ENCODE measurements around the gene GAS2.

Gene GAS2

GRCh38 chr11:22787551-22788162 lies 121.2 kb downstream of the GAS2 start:
- DNase-seq (ENCODE audit: low read depth): peak; percentile 4

DNA sequence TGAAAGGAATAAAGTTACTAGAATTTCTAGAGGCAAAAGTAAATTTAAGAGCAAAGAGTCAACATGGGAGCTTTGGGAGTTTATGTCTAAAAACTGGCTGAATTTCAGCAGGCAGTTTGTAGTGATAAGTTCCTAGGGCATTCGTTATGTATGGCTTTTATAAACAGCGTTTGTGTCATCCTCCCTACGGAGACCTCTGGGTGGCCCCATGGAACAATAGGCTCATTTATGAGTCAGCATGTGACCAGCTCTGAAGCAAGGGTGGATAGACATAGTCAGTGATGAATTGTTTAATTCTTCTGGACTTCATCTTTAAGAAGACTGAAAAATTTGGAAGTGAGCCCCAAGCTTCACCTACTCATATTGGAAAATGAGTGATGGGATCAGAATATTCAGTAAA lies 126.1 kb downstream of the GAS2 start:
- no peak for DNase-seq (ENCODE audit: low read depth)

GRCh38 chr11:22795914-22796313 lies 129.5 kb downstream of the GAS2 start:
- DNase-seq (ENCODE audit: low read depth): no peak

- DNase-seq (ENCODE audit: low read depth): no peak
Observed at GRCh38 chr11:22797047-22797446, 130.6 kb downstream of the GAS2 start.

DNA sequence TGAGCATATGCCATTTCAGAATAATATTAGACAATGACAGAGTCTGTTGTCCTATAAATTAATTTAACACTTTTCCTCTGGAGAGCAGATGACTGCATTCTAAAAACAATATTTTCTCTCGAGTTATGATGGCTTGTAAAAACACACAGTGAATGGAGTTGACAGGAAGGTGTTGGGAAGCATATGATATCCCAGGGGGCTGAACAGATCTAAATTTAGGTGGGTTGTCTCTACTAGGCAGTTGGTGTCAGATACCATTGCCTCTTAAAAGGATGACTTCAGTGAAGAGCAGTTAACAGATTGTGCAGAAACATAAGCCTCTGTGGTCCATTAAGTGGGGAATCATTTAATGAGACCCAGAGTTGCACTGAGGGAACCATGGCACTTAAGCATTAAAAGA lies 132.5 kb downstream of the GAS2 start:
- no peak for DNase-seq (ENCODE audit: low read depth)

DNA sequence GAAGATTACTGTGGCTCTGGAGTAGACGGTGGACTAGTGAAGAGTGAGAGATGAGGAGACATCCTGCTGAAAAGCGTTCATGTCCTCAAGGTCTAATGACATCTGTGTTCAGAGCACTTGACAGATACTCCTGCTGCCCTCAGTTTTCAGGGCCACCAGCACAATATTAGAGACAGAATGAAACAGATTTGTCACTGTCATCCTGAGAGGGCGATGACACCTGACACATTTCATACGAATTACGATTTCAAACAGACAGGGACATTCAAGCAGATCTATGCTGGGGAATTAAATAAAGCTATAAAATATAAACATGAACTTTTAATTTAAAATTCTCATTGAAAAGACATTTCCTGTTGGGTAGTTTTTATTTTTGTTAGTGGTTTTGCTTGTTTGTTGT lies 134.1 kb downstream of the GAS2 start:
- DNase-seq (ENCODE audit: low read depth): no peak

- DNase-seq (ENCODE audit: low read depth): no peak
Observed at GRCh38 chr11:22802861-22803260, 136.4 kb downstream of the GAS2 start.

DNA sequence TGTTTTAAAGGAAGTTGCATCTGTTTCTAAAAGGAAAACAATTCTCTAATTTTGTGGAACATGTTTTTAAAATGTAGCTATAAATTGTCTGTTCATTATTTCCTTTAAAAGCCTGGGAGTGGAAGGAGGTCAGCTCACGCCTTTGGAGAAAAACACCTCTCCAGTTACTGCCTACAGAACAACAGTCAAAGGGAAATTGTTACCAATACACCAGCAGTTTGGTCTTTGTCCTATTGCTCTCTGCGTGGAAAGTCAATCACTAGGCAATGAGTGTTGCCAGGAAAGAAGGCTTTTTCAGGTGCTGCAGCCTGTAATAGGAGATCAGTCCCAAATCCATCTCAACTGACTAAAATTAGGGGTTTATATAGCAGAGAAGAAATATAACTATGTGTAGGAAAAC lies 141.0 kb downstream of the GAS2 start:
- no peak for DNase-seq (ENCODE audit: low read depth)

GRCh38 chr11:22807855-22808570 lies 141.6 kb downstream of the GAS2 start:
- DNase-seq (ENCODE audit: low read depth): no peak

GRCh38 chr11:22808571-22809197 lies 142.3 kb downstream of the GAS2 start:
- no peak for DNase-seq (ENCODE audit: low read depth)

DNA sequence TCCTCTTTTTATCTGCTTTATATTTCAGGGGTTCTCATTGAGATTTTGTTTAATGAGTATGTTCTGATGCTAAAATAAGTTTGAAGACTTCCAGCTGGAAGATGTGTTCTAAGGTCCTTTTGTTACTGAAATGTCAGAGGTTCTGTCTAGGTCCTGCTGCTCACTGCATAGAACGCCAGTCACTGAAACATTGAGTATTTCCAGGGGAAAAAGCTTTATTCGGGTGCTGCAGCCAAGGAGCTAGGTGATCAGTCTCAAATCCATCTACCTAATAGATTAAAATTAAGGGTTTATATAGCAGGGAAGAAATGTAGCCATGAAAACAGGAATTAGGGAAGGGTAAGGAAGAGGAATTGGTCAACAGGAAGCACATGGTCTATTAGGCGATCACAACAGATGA lies 143.5 kb downstream of the GAS2 start:
- DNase-seq (ENCODE audit: low read depth): no peak

GRCh38 chr11:22822203-22822602 lies 155.8 kb downstream of the GAS2 start:
- no peak for DNase-seq (ENCODE audit: low read depth)

- no peak for DNase-seq (ENCODE audit: low read depth)
Observed at GRCh38 chr11:22828373-22828772, 162.0 kb downstream of the GAS2 start.

DNA sequence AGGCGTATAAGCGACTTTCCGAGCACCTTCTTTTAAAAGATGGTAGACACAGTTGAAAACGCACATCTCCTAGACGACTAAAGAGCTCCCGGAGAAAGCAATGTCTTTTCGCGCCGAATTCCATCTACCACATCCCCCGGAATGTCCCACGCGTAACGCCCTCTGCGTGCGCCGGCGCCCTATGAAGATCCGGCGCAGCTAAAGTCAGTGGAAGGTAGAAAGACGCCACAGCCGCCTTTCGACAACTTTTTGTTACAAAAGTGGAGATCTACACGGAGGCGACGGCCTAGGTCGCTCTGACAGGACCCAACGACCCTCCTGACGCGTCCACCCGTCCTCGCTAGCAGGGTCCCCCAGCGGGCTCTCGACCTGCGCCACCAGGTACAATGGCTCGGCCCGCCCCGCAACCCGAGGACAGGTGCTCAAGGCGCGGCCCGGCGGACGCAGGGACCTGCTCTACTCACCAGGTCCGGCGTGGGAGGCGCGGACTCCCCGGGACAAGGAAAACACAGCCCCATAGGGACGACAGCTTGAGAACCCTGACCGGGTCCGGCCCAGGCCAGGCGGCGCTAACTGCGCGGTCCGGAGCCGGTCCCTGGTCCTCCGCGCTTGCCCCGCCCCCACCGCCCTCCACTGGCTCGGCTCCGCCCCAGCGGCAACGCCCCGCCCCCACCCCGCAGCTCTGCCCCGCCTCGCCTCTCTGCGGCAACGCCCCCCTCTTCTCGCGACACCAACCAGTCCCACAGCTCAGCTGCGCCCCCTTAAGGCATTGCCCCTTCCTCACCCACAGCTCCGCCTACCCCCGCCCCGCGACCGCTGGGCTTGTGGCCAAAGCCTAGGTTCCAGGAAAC lies 163.0 kb downstream of the GAS2 start, which contains the start of gene SVIP:
SVIP (minus strand) TSS at position 571 of the 851 bp plus-strand sequence; CDS start at position 518, 53 bp downstream.
- DNase-seq (ENCODE audit: low read depth): peak; percentile 87

GRCh38 chr11:22830082-22830414 lies 163.6 kb downstream of the GAS2 start:
- DNase-seq (ENCODE audit: low read depth): no peak

GRCh38 chr11:22832315-22833015 lies 166.1 kb downstream of the GAS2 start:
- DNase-seq (ENCODE audit: low read depth): no peak

GRCh38 chr11:22846726-22847125 lies 180.3 kb downstream of the GAS2 start:
- DNase-seq (ENCODE audit: low read depth): no peak

DNA sequence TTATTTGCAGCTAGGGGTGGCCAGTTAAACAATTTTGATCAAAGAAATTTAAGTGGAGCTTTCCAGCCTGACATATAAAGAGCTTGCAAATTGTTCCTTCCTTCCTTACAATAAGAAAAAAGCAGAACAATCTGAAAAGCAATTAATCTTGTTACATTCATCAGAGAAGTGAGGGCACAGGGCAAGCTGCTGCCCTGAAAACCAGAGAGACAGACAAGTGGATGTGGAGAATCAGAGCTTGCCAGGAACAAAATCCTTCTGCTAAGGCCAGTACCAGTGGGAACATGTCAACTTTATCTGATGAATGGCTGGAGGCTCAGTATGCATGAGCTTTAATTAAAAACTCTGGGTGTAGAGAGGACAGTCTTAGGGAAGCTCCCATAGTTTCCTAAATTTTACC lies 185.1 kb downstream of the GAS2 start:
- no peak for DNase-seq (ENCODE audit: low read depth)

GRCh38 chr11:22859756-22860155 lies 193.3 kb downstream of the GAS2 start:
- no peak for DNase-seq (ENCODE audit: low read depth)

DNA sequence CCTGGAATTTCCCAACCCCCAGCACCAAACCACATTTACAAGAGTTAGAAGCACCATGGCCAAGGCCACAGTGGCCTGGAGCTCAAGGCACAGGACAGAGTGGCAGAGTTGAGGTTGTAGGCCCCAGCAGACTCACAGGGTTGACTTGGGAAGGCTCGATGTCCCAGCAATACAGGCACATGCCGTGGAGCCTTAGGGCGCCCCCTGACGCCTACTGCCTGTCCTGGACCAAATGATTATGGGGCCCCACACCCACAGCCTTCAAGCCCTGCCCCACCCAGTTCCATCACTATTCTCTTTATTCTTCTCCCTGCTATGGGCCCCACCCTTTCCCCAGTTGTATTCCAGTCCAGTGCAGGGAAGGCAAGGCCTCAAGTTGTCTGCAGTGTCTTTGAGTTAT lies 193.8 kb downstream of the GAS2 start, which contains the start of gene CCDC179:
CCDC179 (minus strand) TSS at position 234 of the 400 bp plus-strand sequence; CDS start at position 181, 53 bp downstream.
- no peak for DNase-seq (ENCODE audit: low read depth)

Data from stimulated activated CD8-positive, alpha-beta memory T cell treated with anti-CD3 and anti-CD28 coated beads, Interleukin-12 subunit alpha, Interleukin-12 subunit beta, amount 100 ng/mL, for 1 hour (primary cell).